Endothelial cell of umbilical vein (primary cell): ENCODE measurements around the gene TIGD4. TPM values are rescaled to one million over a fixed set of nuclear protein-coding genes. Genes with fewer than 3 reads are reported as not detected.

Experiments used
- BruUV-seq: library from RNA; stranded (reverse); fragments of 400-500 nt; replicated peaks from 2 replicates; lab custom pipeline; 2021; lab: Mats Ljungman, UMichigan
- CTCF ChIA-PET: fragments of 300-600, 350-600 bp; sonication (Branson Sonifier 250); formaldehyde crosslinking; loops from one replicate; lab custom pipeline; 2021; ENCODE audit warnings: antibody characterized with exemption, inconsistent platforms; lab: Charles Lee
- POLR2A ChIA-PET: fragments of 300-600, 350-600 bp; sonication (Branson Sonifier 250); formaldehyde crosslinking; loops from one replicate; lab custom pipeline; 2021; ENCODE audit warnings: antibody characterized with exemption, inconsistent platforms; lab: Charles Lee
- DNase-seq: peaks from one replicate; pipeline ENCODE4 v3.0.0-alpha.2; 2011; ENCODE audit warnings: low read depth, low spot score
- FAIRE-seq: peaks from 2 replicates; lab custom pipeline; 2011; peaks lifted over from hg19 to GRCh38; lab: Jason Lieb, UNC
- H2AFZ ChIP-seq: 2 replicates; pipeline ENCODE4 v1.6.0; 2012; ENCODE audit warnings: low read depth, low read length, control low read depth, inconsistent platforms
- H3K27ac ChIP-seq: 2 replicates; pipeline ENCODE4 v1.5.1; 2011; ENCODE audit warnings: low read depth, mild to moderate bottlenecking, control low read depth, low read length, moderate library complexity; ENCODE audit not compliant: insufficient read depth
- H3K27me3 ChIP-seq, 2 experiments: 2 replicates each; pipeline versions ENCODE4 v1.6.0 to v1.6.1; 2011; ENCODE audit warnings: low read length in 2 of 2, mixed read lengths in 1 of 2; ENCODE audit not compliant: control insufficient read depth in 2 of 2, insufficient read depth in 2 of 2
- H3K36me3 ChIP-seq, 2 experiments: 2 replicates in 1 of 2; 3 replicates in 1 of 2; pipeline ENCODE4 v1.5.1; 2011; ENCODE audit warnings: low read length in 2 of 2, mild to moderate bottlenecking in 1 of 2, moderate library complexity in 1 of 2; ENCODE audit not compliant: control insufficient read depth in 2 of 2, insufficient read depth in 2 of 2; ENCODE audit errors: extremely low read depth in 1 of 2
- H3K4me1 ChIP-seq: 3 replicates; pipeline ENCODE4 v1.5.1; 2011; ENCODE audit warnings: mild to moderate bottlenecking, low read length; ENCODE audit not compliant: control insufficient read depth, insufficient read depth; ENCODE audit errors: extremely low read depth
- H3K4me2 ChIP-seq: 2 replicates; pipeline ENCODE4 v1.6.1; 2011; ENCODE audit warnings: low read length, control low read depth, mixed read lengths; ENCODE audit not compliant: insufficient read depth
- H3K4me3 ChIP-seq, 3 experiments: fragments of 200-600 bp in 1 of 3; sonication (generic), shearing (Covaris generic) in 1 of 3; replicated peaks in 1 of 3; 2 replicates each; pipeline ENCODE4 v1.5.1; 2011 to 2016; ENCODE audit warnings: control low read depth in 3 of 3, low read length in 3 of 3, mild to moderate bottlenecking in 2 of 3, inconsistent platforms in 1 of 3, low read depth in 1 of 3, moderate library complexity in 1 of 3; ENCODE audit not compliant: insufficient read depth in 1 of 3
- H3K79me2 ChIP-seq: 2 replicates; pipeline ENCODE4 v1.6.0; 2012; ENCODE audit warnings: low read length, inconsistent platforms; ENCODE audit not compliant: control insufficient read depth, insufficient read depth
- H3K9ac ChIP-seq: replicated peaks from 2 replicates; pipeline ENCODE3; 2011; ENCODE audit warnings: low read length, control low read depth; ENCODE audit not compliant: insufficient read depth; ENCODE audit errors: extremely low read depth
- H3K9me1 ChIP-seq: replicated peaks from 3 replicates; pipeline ENCODE4 v1.6.0; 2011; ENCODE audit warnings: mild to moderate bottlenecking, low read length; ENCODE audit not compliant: control insufficient read depth, insufficient read depth; ENCODE audit errors: extremely low read depth
- H3K9me3 ChIP-seq: replicated peaks from 2 replicates; pipeline ENCODE4 v1.5.1; 2012; ENCODE audit warnings: low read length, inconsistent platforms; ENCODE audit not compliant: control insufficient read depth, insufficient read depth
- H4K20me1 ChIP-seq: replicated peaks from 2 replicates; pipeline ENCODE3; 2011; ENCODE audit warnings: mild to moderate bottlenecking, low read length; ENCODE audit not compliant: control insufficient read depth, insufficient read depth; ENCODE audit errors: extremely low read depth
- CTCF ChIP-seq, 2 donors: IDR thresholded peaks; 1 replicate in 1 of 2; 2 replicates in 1 of 2; pipeline ENCODE4 v1.5.1; 2011; ENCODE audit warnings: low read length in 2 of 2, mild to moderate bottlenecking in 2 of 2, moderate library complexity in 2 of 2, control low read depth in 1 of 2, inconsistent platforms in 1 of 2, low read depth in 1 of 2; ENCODE audit not compliant: insufficient read depth in 1 of 2; ENCODE audit errors: extremely low read depth in 1 of 2
- EZH2 ChIP-seq: IDR thresholded peaks from 2 replicates; pipeline ENCODE4 v1.6.1; 2012; ENCODE audit warnings: borderline replicate concordance, low read depth, mild to moderate bottlenecking, moderate library complexity, low read length, inconsistent platforms; ENCODE audit not compliant: severe bottlenecking
- FOS ChIP-seq: IDR thresholded peaks from 2 replicates; pipeline ENCODE4 v1.6.1; 2011; ENCODE audit warnings: mild to moderate bottlenecking, low read length, moderate library complexity, borderline replicate concordance; ENCODE audit not compliant: insufficient read depth
- GATA2 ChIP-seq: IDR thresholded peaks from 2 replicates; pipeline ENCODE4 v1.7.0; 2011; ENCODE audit warnings: low read depth, mild to moderate bottlenecking, moderate library complexity, mixed read lengths, low read length; ENCODE audit not compliant: insufficient read length, insufficient read depth
- JUN ChIP-seq: IDR thresholded peaks from 2 replicates; pipeline ENCODE4 v1.6.1; 2011; ENCODE audit warnings: borderline replicate concordance, low read depth; ENCODE audit not compliant: insufficient read length, insufficient read depth
- MAX ChIP-seq: IDR thresholded peaks from 2 replicates; pipeline ENCODE4 v1.6.1; 2011; ENCODE audit not compliant: insufficient read depth, insufficient read length
- MYC ChIP-seq: IDR thresholded peaks from one replicate; pipeline ENCODE4 v1.6.1; 2011; ENCODE audit warnings: mild to moderate bottlenecking, low read depth, low read length
- POLR2A ChIP-seq: IDR thresholded peaks from 2 replicates; pipeline ENCODE4 v1.6.1; 2012; ENCODE audit warnings: low read depth, mild to moderate bottlenecking, control low read depth, low read length
- POLR2AphosphoS5 ChIP-seq: IDR thresholded peaks from 2 replicates; pipeline ENCODE4 v1.6.1; 2012; ENCODE audit warnings: low read depth, mild to moderate bottlenecking, control low read depth, low read length, moderate library complexity; ENCODE audit not compliant: insufficient read depth
- dilution Hi-C: fragments of 300-500 bp; cut with MboI; formaldehyde crosslinking; loops from one replicate; pipeline ENCODE4 v1.15.0; 2019; ENCODE audit warnings: low sequenced_read_pairs; ENCODE audit not compliant: extremely low pct_ligation_motif_present
- intact Hi-C: fragments of 100-400 bp; cut with micrococcal nuclease; formaldehyde crosslinking; loops from one replicate; pipeline ENCODE4 v1.10.0; 2022
- polyA plus RNA-seq, 4 experiments: library from polyadenylated mRNA; depleted of rRNA in 3 of 4; stranded (reverse) in 3 of 4; unstranded in 1 of 4; fragments of >200 nt; gene quantifications; 2 replicates each; pipeline versions ENCODE4 v1.2.1 to v1.2.3, GENCODE V29; 2011 to 2012; ENCODE audit warnings: missing spikeins in 1 of 4
- total RNA-seq: library from RNA; stranded (reverse); gene quantifications from 2 replicates; pipeline ENCODE4 v1.2.3, GENCODE V29; 2021

TIGD4 gene
- total and polyA plus RNA-seq, 2 donors (not counting 3 experiments of a cell fraction or from before 2014, with no cell fraction given) = 0.03 to 0.18 TPM

- no peaks in the 10 kb centered on the region for H3K27me3 ChIP-seq
- H3K4me2 ChIP-seq = no peak overlapping the region
- ChIA-PET CTCF (no interaction called here), POLR2A (no interaction called here)
- no peaks in the 10 kb centered on the region for H3K36me3 ChIP-seq
- DNase-seq (no peak), FAIRE-seq (no peak)
- H2AFZ ChIP-seq = no peak overlapping the region
- intact Hi-C loops (no loop called here), dilution Hi-C loops (no loop called here)
- no peak overlapping the region for H3K4me3 ChIP-seq
- H3K79me2 ChIP-seq = no peaks in the 10 kb centered on the region
- H4K20me1 ChIP-seq = no peaks in the 10 kb centered on the region
- BruUV-seq = no TSS peak
- no peaks in the 10 kb centered on the region for H3K4me1 ChIP-seq
- no peaks in the 10 kb centered on the region for H3K9me1 ChIP-seq
- no peak overlapping the region for H3K27ac ChIP-seq
- H3K9me3 ChIP-seq = no peaks in the 10 kb centered on the region
- no peak overlapping the region for H3K9ac ChIP-seq
- TF ChIP-seq JUN = no peak
Observed at GRCh38 chr4:152824561-152824960, 45.0 kb upstream of the TIGD4 start.

GRCh38 chr4:152822323-152822722 is 42.8 kb upstream of the TIGD4 start:
- POLR2A ChIA-PET = no interaction called here
- no peaks in the 10 kb centered on the region for H4K20me1 ChIP-seq
- no TSS peak for BruUV-seq

More at GRCh38 chr4:152822323-152822722, 42.8 kb upstream of the TIGD4 start:
- intact Hi-C loops = no loop called here
- no peak overlapping the region for H3K4me3 ChIP-seq
- H3K79me2 ChIP-seq = no peaks in the 10 kb centered on the region
- H3K27me3 ChIP-seq = no peaks in the 10 kb centered on the region
- H3K4me1 ChIP-seq = peaks cover 2% of the 10 kb centered on the region
- H3K9me3 ChIP-seq = no peaks in the 10 kb centered on the region
- FAIRE-seq (no peak), DNase-seq (no peak)
- CTCF ChIA-PET = no interaction called here
- H3K4me2 ChIP-seq = no peak overlapping the region
- no peaks in the 10 kb centered on the region for H3K9me1 ChIP-seq
- no peak overlapping the region for H2AFZ ChIP-seq
- dilution Hi-C loops = no loop called here
- no peak overlapping the region for H3K27ac ChIP-seq
- TF ChIP-seq CTCF (IDR thresholded peaks at IDR 0.05; ENCODE audit: extremely low read depth in 1 of 2, insufficient read depth in 1 of 2, low read depth in 1 of 2, low read length in 2 of 2) = no peak
- no peak for TF ChIP-seq JUN
- TF ChIP-seq POLR2A = no peak
- no peak for TF ChIP-seq GATA2
- no peak for TF ChIP-seq MYC
- TF ChIP-seq MAX = no peak
- no peak for TF ChIP-seq EZH2
- no peak for TF ChIP-seq FOS
- TF ChIP-seq POLR2AphosphoS5 = no peak
- no peaks in the 10 kb centered on the region for H3K36me3 ChIP-seq
- H3K9ac ChIP-seq = no peak overlapping the region
